KMS-11 (cell line): Measurements from ENCODE around the gene PIAS4.

ENCODE experiments used
- H2AFZ ChIP-seq: fragments of 200-600 bp; sonication (generic); 2 replicates; pipeline ENCODE4 v1.6.1; 2016; ENCODE audit warnings: antibody characterized with exemption, mixed run types, low read depth
- H3K27ac ChIP-seq: fragments of 200-600 bp; sonication (generic); 2 replicates; pipeline ENCODE4 v1.6.1; 2016; ENCODE audit warnings: mild to moderate bottlenecking, mixed run types
- H3K27me3 ChIP-seq: fragments of 200-600 bp; sonication (generic); 2 replicates; pipeline ENCODE4 v1.6.1; 2017; ENCODE audit warnings: mild to moderate bottlenecking, low read depth, mixed run types, moderate library complexity; ENCODE audit not compliant: insufficient read depth
- H3K36me3 ChIP-seq: fragments of 200-600 bp; sonication (generic); 2 replicates; pipeline ENCODE4 v1.6.1; 2017; ENCODE audit warnings: mild to moderate bottlenecking, mixed run types; ENCODE audit not compliant: insufficient read depth
- H3K4me1 ChIP-seq: fragments of 200-600 bp; sonication (generic); 2 replicates; pipeline ENCODE4 v1.6.1; 2016; ENCODE audit warnings: mild to moderate bottlenecking, low read depth, mixed run types; ENCODE audit not compliant: poor library complexity, severe bottlenecking
- H3K4me2 ChIP-seq: fragments of 200-600 bp; sonication (generic); 2 replicates; pipeline ENCODE4 v1.7.0; 2016; ENCODE audit warnings: mild to moderate bottlenecking, mixed run types
- H3K4me3 ChIP-seq: fragments of 200-600 bp; sonication (generic); IDR thresholded peaks from 2 replicates; pipeline ENCODE4 v1.6.1; 2017; ENCODE audit warnings: low read depth, low read length, mixed read lengths; ENCODE audit not compliant: insufficient read depth
- H3K79me2 ChIP-seq: fragments of 200-600 bp; sonication (generic); 2 replicates; pipeline ENCODE4 v1.6.1; 2016; ENCODE audit warnings: low read depth, mixed run types; ENCODE audit not compliant: insufficient read depth
- H3K9ac ChIP-seq: fragments of 200-600 bp; sonication (generic); 2 replicates; pipeline ENCODE4 v1.6.1; 2016; ENCODE audit warnings: mild to moderate bottlenecking, mixed run types
- H4K20me1 ChIP-seq: fragments of 200-600 bp; sonication (generic); 2 replicates; pipeline ENCODE4 v1.6.1; 2016; ENCODE audit warnings: mild to moderate bottlenecking, mixed run types; ENCODE audit not compliant: insufficient read depth
- CTCF ChIP-seq: fragments of 200-600 bp; sonication (generic); conservative IDR thresholded peaks from 2 replicates; pipeline ENCODE4 v1.6.1; 2017; ENCODE audit warnings: low read depth, mild to moderate bottlenecking, antibody characterized with exemption, low read length, moderate library complexity, mixed read lengths

Gene PIAS4

GRCh38 chr19:4066682-4067395 is 59.3 kb downstream of the PIAS4 start, which contains the start of gene ZBTB7A:
TSS of gene ZBTB7A (minus strand) at chr19:4066899. CDS start at chr19:4055232, 11,667 bp downstream.
- TF ChIP-seq CTCF: no peak
- Histone ChIP-seq H3K79me2 (peaks cover 32% of the 10 kb centered on the region), H3K27ac (no peak within 1 kb of the TSS; the same call in 1 of the 2 replicates), H3K9ac (peak within 1 kb of the TSS; percentile 60; the same call in 1 of the 2 replicates), H3K36me3 (no peaks in the 10 kb centered on the region), H3K27me3 (peaks cover 16% of the 10 kb centered on the region), H2AFZ (peak within 1 kb of the TSS; percentile 66), H3K4me1 (peaks cover 22% of the 10 kb centered on the region), H3K4me3 (no peak within 1 kb of the TSS), H4K20me1 (peaks cover 15% of the 10 kb centered on the region; the same call in 1 of the 2 replicates), H3K4me2 (peak within 1 kb of the TSS; percentile 54)

- Histone ChIP-seq H3K4me3 (no peak overlapping the region), H3K4me2 (peak overlapping the region; percentile 54), H3K27ac (no peak overlapping the region), H3K4me1 (peaks cover 22% of the 10 kb centered on the region), H2AFZ (peak overlapping the region; percentile 66), H3K79me2 (peaks cover 25% of the 10 kb centered on the region), H4K20me1 (peaks cover 8% of the 10 kb centered on the region; the same call in 1 of the 2 replicates), H3K9ac (peak overlapping the region; percentile 60; the same call in 1 of the 2 replicates), H3K27me3 (peaks cover 20% of the 10 kb centered on the region), H3K36me3 (no peaks in the 10 kb centered on the region)
- no peak for TF ChIP-seq CTCF
These were observed 60.0 kb downstream of the PIAS4 start for GRCh38 chr19:4067396-4068046.

GRCh38 chr19:4068047-4068966 is 60.8 kb downstream of the PIAS4 start:
- Histone ChIP-seq H3K4me2 (peak overlapping the region; percentile 54), H3K27me3 (peaks cover 20% of the 10 kb centered on the region), H3K4me1 (peaks cover 16% of the 10 kb centered on the region), H4K20me1 (peaks cover 1% of the 10 kb centered on the region; the same call in 1 of the 2 replicates), H3K9ac (no peak overlapping the region), H3K27ac (no peak overlapping the region), H3K79me2 (peaks cover 17% of the 10 kb centered on the region), H3K36me3 (no peaks in the 10 kb centered on the region), H2AFZ (no peak overlapping the region; the same call in 1 of the 2 replicates), H3K4me3 (no peak overlapping the region)
- no peak for TF ChIP-seq CTCF

GRCh38 chr19:4069331-4069959 is 61.9 kb downstream of the PIAS4 start:
- Histone ChIP-seq H2AFZ (no peak overlapping the region), H3K4me3 (no peak overlapping the region), H4K20me1 (no peaks in the 10 kb centered on the region), H3K36me3 (no peaks in the 10 kb centered on the region), H3K4me2 (no peak overlapping the region), H3K27me3 (peaks cover 21% of the 10 kb centered on the region), H3K27ac (no peak overlapping the region), H3K4me1 (peaks cover 10% of the 10 kb centered on the region), H3K79me2 (peaks cover 6% of the 10 kb centered on the region), H3K9ac (no peak overlapping the region)
- no peak for TF ChIP-seq CTCF
